Stimulated activated CD4-positive, alpha-beta T cell treated with anti-CD3 and anti-CD28 coated beads, TNF-alpha, amount 100 ng/mL, for 24 hours (primary cell): ENCODE data around the gene RNU1-4.
"Not testable (repeated sequence)": the region's sequence is repeated elsewhere in the genome, so short reads cannot be mapped to it uniquely, and the experiment has no call there.

Source experiments
- DNase-seq, 3 experiments: peaks; one replicate each; pipeline ENCODE4 v3.0.0-alpha.2; 2020; ENCODE audit warnings: low read depth in 3 of 3

The RNU1-4 gene

GRCh38 chr1:16708704-16709103 is 31.6 kb upstream of the RNU1-4 start:
- DNase-seq, result not testable (repeated sequence)

GRCh38 chr1:16709659-16710087 is 30.6 kb upstream of the RNU1-4 start:
- not testable (repeated sequence) for DNase-seq

GRCh38 chr1:16710618-16711017 is 29.7 kb upstream of the RNU1-4 start:
- not testable (repeated sequence) for DNase-seq

- not testable (repeated sequence) for DNase-seq
These were observed 28.2 kb upstream of the RNU1-4 start for GRCh38 chr1:16712131-16712530.

- DNase-seq, result not testable (repeated sequence)
These were observed 27.7 kb upstream of the RNU1-4 start for GRCh38 chr1:16712582-16712981.

- not testable (repeated sequence) for DNase-seq
These were observed 27.3 kb upstream of the RNU1-4 start for GRCh38 chr1:16712984-16713383.

GRCh38 chr1:16713480-16713879 is 26.8 kb upstream of the RNU1-4 start:
- DNase-seq, result not testable (repeated sequence)

GRCh38 chr1:16716691-16717335 is 23.5 kb upstream of the RNU1-4 start:
- DNase-seq, result no peak

- no peak for DNase-seq
These were observed 22.8 kb upstream of the RNU1-4 start for GRCh38 chr1:16717336-16718098.

- DNase-seq, result not testable (repeated sequence)
These were observed 22.0 kb upstream of the RNU1-4 start for GRCh38 chr1:16718099-16718907.

- no peak for DNase-seq
These were observed 21.3 kb upstream of the RNU1-4 start for GRCh38 chr1:16718908-16719533.

GRCh38 chr1:16719571-16720350 is 20.6 kb upstream of the RNU1-4 start:
- DNase-seq, result no peak

GRCh38 chr1:16720351-16721223 is 19.7 kb upstream of the RNU1-4 start:
- no peak for DNase-seq

GRCh38 chr1:16721871-16722641 is 18.3 kb upstream of the RNU1-4 start:
- no peak for DNase-seq

- no peak for DNase-seq
These were observed 15.4 kb upstream of the RNU1-4 start for GRCh38 chr1:16724718-16725438.

- DNase-seq, result not testable (repeated sequence)
These were observed 14.7 kb upstream of the RNU1-4 start for GRCh38 chr1:16725439-16726245.

GRCh38 chr1:16727190-16728111 is 12.9 kb upstream of the RNU1-4 start:
- peak in 2 of 3 experiments; percentile 55 to 71 for DNase-seq
